HEK293 (cell line): ENCODE measurements around the gene COA3.

ENCODE experiments used
- RBAK ChIP-seq: fragments of 450-650 bp; formaldehyde crosslinking; IDR thresholded peaks from 2 replicates; pipeline ENCODE4 v1.5.1; 2016; ENCODE audit warnings: missing biosample characterization, missing genetic modification characterization
- YY1 ChIP-seq: fragments of 450-650 bp; formaldehyde crosslinking; IDR thresholded peaks from 2 replicates; pipeline ENCODE4 v1.5.1; 2018; ENCODE audit warnings: missing biosample characterization, missing genetic modification characterization
- YY2 ChIP-seq: fragments of 450-650 bp; formaldehyde crosslinking; IDR thresholded peaks from 2 replicates; pipeline ENCODE4 v1.5.1; 2016; ENCODE audit warnings: missing biosample characterization, missing genetic modification characterization
- ZBTB7A ChIP-seq: fragments of 450-650 bp; formaldehyde crosslinking; IDR thresholded peaks from 2 replicates; pipeline ENCODE4 v1.5.1; 2016; ENCODE audit warnings: low read depth, missing biosample characterization, missing genetic modification characterization
- ZNF121 ChIP-seq: fragments of 450-650 bp; formaldehyde crosslinking; IDR thresholded peaks from 2 replicates; pipeline ENCODE4 v1.5.1; 2016; ENCODE audit warnings: missing biosample characterization, missing genetic modification characterization
- ZNF140 ChIP-seq: fragments of 450-650 bp; formaldehyde crosslinking; IDR thresholded peaks from 2 replicates; pipeline ENCODE4 v1.5.1; 2016; ENCODE audit warnings: missing biosample characterization, missing genetic modification characterization
- ZNF184 ChIP-seq: fragments of 450-650 bp; IDR thresholded peaks from 2 replicates; pipeline ENCODE4 v1.5.1; 2018; ENCODE audit warnings: missing biosample characterization, mild to moderate bottlenecking, missing genetic modification characterization
- ZNF23 ChIP-seq: fragments of 450-650 bp; formaldehyde crosslinking; IDR thresholded peaks from 2 replicates; pipeline ENCODE4 v1.5.1; 2016; ENCODE audit warnings: missing biosample characterization, missing genetic modification characterization, borderline replicate concordance
- ZNF324 ChIP-seq: fragments of 450-650 bp; formaldehyde crosslinking; IDR thresholded peaks from 2 replicates; pipeline ENCODE4 v1.5.1; 2016; ENCODE audit warnings: missing biosample characterization, missing genetic modification characterization
- ZNF335 ChIP-seq: fragments of 450-650 bp; formaldehyde crosslinking; conservative IDR thresholded peaks from 2 replicates; pipeline ENCODE4 v1.5.1; 2016; ENCODE audit warnings: missing biosample characterization, missing genetic modification characterization
- ZNF571 ChIP-seq: fragments of 450-650 bp; formaldehyde crosslinking; IDR thresholded peaks from 2 replicates; pipeline ENCODE4 v1.5.0; 2017; ENCODE audit warnings: missing biosample characterization, missing genetic modification characterization
- TF ChIP-seq, protein P1 (sequence below): fragments of 450-650 bp; formaldehyde crosslinking; IDR thresholded peaks from 2 replicates; pipeline ENCODE4 v1.5.1; 2016; ENCODE audit warnings: missing biosample characterization, missing genetic modification characterization
- TF ChIP-seq, protein P2 (sequence below): fragments of 450-650 bp; formaldehyde crosslinking; IDR thresholded peaks from 2 replicates; pipeline ENCODE4 v1.5.1; 2016; ENCODE audit warnings: missing biosample characterization, missing genetic modification characterization, low read depth
- TF ChIP-seq, protein P3 (sequence below): fragments of 450-650 bp; formaldehyde crosslinking; IDR thresholded peaks from 2 replicates; pipeline ENCODE4 v1.5.1; 2017; ENCODE audit warnings: missing biosample characterization, missing genetic modification characterization

DNA sequence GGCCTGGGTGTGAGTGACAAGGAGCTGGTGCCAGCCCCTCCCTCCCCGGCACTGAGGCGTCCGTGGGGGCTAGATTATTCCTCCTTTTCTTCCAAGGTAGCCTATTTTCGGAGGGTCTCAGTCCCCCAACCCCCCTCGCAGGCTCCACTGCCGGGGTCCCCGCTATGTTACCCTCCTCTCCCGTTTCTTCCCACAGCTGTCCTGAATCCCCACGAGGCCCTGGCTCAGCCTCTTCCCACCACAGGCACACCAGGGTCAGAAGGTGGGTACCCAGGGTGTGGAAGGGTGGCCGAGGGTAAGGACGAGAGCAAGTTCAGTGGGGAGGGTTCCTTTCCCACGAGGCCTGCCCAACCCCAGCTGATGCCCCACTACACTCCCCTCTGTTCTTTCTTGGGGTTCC, 36.9 kb downstream of the COA3 start:
- TF ChIP-seq, protein P1, sequence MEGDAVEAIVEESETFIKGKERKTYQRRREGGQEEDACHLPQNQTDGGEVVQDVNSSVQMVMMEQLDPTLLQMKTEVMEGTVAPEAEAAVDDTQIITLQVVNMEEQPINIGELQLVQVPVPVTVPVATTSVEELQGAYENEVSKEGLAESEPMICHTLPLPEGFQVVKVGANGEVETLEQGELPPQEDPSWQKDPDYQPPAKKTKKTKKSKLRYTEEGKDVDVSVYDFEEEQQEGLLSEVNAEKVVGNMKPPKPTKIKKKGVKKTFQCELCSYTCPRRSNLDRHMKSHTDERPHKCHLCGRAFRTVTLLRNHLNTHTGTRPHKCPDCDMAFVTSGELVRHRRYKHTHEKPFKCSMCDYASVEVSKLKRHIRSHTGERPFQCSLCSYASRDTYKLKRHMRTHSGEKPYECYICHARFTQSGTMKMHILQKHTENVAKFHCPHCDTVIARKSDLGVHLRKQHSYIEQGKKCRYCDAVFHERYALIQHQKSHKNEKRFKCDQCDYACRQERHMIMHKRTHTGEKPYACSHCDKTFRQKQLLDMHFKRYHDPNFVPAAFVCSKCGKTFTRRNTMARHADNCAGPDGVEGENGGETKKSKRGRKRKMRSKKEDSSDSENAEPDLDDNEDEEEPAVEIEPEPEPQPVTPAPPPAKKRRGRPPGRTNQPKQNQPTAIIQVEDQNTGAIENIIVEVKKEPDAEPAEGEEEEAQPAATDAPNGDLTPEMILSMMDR (tag by site-specific recombination), result no peak
- TF ChIP-seq YY1 (tag by site-specific recombination), result no peak
- TF ChIP-seq, protein P2, sequence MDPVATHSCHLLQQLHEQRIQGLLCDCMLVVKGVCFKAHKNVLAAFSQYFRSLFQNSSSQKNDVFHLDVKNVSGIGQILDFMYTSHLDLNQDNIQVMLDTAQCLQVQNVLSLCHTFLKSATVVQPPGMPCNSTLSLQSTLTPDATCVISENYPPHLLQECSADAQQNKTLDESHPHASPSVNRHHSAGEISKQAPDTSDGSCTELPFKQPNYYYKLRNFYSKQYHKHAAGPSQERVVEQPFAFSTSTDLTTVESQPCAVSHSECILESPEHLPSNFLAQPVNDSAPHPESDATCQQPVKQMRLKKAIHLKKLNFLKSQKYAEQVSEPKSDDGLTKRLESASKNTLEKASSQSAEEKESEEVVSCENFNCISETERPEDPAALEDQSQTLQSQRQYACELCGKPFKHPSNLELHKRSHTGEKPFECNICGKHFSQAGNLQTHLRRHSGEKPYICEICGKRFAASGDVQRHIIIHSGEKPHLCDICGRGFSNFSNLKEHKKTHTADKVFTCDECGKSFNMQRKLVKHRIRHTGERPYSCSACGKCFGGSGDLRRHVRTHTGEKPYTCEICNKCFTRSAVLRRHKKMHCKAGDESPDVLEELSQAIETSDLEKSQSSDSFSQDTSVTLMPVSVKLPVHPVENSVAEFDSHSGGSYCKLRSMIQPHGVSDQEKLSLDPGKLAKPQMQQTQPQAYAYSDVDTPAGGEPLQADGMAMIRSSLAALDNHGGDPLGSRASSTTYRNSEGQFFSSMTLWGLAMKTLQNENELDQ, result no peak
- TF ChIP-seq RBAK (tag by site-specific recombination), result no peak
- no peak for TF ChIP-seq ZNF324 (tag by site-specific recombination)
- peak; percentile 14; the same call in 1 of the 2 replicates for TF ChIP-seq ZNF335 (tag by site-specific recombination)
- TF ChIP-seq ZNF140, result no peak
- TF ChIP-seq, protein P3, sequence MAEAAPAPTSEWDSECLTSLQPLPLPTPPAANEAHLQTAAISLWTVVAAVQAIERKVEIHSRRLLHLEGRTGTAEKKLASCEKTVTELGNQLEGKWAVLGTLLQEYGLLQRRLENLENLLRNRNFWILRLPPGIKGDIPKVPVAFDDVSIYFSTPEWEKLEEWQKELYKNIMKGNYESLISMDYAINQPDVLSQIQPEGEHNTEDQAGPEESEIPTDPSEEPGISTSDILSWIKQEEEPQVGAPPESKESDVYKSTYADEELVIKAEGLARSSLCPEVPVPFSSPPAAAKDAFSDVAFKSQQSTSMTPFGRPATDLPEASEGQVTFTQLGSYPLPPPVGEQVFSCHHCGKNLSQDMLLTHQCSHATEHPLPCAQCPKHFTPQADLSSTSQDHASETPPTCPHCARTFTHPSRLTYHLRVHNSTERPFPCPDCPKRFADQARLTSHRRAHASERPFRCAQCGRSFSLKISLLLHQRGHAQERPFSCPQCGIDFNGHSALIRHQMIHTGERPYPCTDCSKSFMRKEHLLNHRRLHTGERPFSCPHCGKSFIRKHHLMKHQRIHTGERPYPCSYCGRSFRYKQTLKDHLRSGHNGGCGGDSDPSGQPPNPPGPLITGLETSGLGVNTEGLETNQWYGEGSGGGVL (tag by site-specific recombination), result no peak
- TF ChIP-seq ZNF571, result no peak
- no peak for TF ChIP-seq ZBTB7A
- TF ChIP-seq ZNF121 (tag by site-specific recombination), result no peak
- TF ChIP-seq ZNF23 (tag by site-specific recombination), result no peak
- no peak for TF ChIP-seq YY2 (tag by site-specific recombination)
- TF ChIP-seq ZNF184 (tag by site-specific recombination), result no peak
